GM19240 (cell line): ENCODE data around the gene TDP2.
"Not testable (repeated sequence)": the region's sequence is repeated elsewhere in the genome, so short reads cannot be mapped to it uniquely, and the experiment has no call there.

ENCODE experiments used
- DNase-seq: peaks from one replicate; pipeline ENCODE4 v3.0.0; 2011; ENCODE audit warnings: low spot score; ENCODE audit not compliant: insufficient read length

TDP2 gene

DNA sequence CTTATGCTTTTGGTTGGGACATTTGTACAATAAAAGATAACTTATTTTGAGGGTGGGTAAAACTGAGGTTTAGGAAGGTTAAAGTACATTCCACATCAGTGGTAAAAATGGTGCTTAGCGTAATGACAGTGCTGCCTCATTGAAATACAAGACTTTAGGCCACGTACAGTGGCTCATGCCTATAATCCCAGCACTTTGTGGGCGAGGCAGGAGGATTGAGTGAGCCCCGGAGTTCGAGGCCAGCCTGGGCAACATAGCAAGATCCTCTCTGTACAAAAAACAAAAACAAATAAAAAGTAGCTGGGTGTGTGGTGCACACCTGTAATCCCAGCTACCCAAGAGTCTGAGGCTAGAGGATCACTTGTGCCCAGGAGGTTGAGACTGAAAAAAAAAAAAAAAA, 18.4 kb downstream of the TDP2 start:
- DNase-seq = no peak

DNA sequence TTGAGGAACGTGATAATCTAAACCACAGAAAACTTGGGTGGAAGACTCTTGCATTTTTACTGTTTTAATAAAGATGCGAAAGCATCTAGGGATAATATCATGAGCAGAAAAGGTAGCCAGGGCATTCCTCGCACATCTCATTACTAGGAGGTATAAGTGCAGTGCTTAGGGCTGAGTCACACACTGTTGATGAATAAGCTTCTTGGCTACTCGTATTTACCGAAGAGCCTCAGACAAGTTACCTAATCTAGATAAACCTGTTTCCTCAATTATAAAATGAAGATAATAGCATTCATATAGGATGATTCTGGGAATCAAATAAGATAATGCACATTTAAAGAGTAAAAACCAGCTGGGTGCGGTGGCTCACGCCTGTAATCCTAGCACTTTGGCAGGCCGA, 19.9 kb downstream of the TDP2 start:
- no peak for DNase-seq

DNA sequence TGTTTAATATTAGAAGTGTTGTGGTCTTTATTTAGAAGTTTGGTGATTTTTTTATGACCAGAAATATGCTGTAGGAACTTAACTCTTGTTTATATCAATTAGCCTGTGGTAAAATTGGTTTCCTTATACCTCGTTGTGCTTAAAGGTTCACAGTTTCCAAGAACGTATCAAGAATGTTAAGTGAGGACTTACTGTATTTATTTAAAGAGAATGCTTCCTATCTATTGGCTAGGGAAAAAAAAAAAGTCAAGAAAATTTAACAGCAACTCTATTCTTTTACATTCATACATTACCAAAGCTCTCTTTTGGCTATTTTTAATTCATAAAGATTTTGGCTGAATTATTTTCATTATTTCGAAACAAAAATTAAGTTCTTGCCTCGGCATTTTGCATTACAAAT, 22.3 kb downstream of the TDP2 start:
- no peak for DNase-seq

DNA sequence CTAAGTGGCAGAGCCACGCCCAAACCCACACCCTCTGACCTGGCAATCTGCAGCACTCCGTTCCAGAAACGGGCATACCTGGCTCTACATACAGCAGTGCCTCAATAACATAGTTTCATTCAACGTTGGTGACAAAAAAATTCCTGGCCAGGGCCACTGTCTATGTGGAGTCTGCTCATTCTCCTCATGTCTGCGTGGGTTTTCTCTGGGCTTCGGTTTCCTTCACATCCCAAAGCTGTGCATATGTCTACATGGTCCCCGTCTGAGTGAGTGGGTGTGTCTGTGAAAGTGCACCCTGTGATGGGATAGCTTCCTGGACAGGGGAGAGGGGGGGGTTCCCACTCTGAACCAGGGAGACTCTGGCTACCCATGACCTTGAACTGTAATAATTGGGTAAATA, 22.8 kb downstream of the TDP2 start:
- no peak for DNase-seq

DNA sequence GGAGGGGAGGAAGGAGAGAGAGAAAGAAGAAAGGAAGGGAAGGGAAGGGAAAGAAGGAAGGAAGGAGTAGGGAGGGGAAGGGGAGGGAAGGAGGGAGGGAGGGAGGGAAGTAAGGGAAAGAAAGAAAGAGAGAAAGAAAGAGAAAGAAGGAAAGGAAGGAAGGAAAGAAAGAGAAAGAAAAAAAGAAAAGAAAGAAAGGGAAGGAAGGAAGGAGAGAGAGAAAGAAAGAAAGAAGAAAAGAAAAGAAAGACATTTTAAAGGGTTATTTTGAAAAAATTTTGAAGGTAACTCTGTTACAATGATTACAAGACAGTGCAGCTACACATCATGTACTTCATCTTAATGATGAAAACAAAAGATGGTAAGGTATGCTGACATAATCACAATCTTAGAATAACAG, 24.6 kb downstream of the TDP2 start:
- no peak for DNase-seq

DNA sequence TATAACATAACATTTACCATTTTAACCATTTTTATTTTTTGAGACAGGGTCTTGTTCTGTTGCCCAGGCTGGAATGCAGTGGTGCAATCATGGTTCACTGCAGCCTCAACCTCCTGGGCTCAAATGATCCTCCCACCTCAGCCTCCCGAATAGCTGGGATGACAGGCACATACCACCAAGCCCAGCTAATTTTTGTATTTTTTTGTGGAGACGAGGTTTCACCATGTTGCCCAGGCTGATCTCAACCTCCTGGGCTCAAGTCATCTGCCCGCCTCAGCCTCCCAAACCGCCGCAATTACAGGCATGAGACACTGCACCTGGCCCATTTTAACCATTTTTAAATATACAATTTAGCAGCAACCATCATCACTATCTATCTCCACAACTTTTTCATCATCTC, 26.1 kb downstream of the TDP2 start:
- DNase-seq = not testable (repeated sequence)

DNA sequence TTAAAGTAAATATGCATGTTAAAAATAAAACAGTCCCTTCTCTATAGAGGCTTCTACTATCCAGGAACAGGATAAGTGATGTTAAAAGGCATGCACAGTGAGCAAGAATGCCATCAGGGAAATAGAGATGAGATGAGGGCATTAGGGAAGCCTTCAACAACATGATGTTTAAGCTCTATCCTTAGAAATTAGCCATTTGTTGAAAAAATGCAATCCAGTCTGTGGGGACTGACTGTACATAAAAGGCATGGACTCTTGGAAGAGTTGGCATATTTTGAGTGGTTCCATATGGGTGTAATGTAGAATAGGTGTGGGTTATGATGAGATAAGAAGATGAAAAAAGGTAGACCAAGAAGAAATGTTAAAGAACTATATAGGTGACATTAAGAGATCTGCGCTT, 26.5 kb downstream of the TDP2 start:
- DNase-seq = no peak

DNA sequence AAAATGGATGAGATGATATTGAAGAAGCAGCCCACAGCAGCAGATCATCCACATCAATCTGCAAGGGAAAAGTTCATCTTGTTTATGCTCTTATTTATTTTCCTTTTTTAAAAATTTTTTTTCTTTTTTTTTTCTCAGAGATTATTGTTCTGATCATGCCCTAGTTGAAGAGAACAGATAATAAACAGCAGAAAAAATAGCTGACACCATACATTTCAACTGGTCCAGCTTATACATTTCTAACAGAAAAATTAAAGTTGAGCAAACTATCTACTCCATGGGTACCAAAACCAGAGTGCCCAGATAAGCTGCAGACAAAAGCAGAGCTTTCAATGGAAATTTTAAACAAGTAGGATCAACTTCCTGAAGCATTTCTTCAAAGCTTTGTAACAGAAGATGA, 30.0 kb downstream of the TDP2 start:
- no peak for DNase-seq

DNA sequence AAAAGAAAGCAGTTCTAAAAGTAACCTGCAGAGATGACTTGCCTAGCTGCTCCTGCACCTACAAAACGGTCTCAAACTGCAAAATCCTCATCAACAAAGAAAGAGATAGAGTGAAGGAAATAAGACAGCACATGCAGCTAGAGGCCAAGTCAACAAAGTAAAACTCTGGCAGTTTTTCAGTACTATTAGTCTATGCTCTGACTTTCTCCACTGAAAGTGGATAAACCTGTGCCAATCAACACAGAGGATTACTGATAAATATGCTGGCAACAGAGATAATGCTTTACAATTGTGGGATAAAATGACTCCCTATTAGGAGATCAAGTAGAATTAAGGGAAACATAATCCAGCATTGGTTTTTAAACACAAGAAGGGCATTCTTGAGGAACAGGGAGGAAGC, 34.1 kb downstream of the TDP2 start:
- no peak for DNase-seq

DNA sequence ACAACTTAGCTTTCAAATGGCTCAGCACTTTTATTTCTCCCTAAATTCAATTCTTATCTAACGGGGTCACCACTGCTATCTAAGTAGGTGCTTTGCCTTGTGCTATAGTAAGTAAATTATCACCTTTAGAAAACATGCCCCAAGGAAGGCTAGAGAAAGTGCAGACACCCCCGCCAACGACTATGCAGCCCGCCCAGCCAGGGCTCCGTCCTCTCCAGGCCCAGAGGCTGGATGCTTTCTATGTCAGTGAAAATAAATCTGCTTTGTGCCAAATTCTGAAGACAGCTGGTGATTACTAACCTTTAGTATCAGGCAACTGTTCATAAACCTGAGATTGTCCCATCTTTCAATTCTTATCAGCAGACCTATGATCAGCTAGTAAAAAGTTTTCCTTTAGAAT, 35.0 kb downstream of the TDP2 start:
- DNase-seq = no peak

DNA sequence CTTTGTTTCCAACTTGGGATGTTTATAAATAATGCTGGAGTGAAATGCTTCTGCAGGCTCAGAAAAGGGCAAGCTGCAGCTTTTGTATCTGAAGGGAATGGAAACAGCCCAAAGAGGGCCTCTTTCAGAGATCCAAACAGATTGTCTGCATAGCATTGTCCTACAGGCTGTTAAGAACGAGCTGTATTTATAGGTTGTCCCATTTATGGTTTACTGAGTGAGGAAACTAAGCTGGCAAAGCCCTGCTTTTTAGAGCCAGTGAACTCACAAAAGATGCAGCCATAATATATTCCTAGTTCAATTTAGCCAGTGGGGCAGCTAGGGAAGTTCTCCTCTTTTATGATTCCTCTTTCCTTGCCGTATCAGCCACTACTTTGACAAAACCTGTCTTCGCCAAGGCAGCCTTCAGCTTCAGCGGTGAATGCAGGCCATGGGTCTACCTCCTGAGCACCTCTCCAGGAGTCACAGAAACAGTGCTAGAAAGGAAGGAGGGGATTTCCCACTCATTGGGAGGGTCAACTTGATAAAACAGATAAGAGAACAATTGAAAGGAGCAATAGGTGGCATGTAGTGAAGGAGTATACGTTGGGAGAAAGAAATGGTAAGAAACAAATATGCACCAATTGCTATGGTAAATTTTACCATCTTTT, 35.7 kb downstream of the TDP2 start:
- no peak for DNase-seq

DNA sequence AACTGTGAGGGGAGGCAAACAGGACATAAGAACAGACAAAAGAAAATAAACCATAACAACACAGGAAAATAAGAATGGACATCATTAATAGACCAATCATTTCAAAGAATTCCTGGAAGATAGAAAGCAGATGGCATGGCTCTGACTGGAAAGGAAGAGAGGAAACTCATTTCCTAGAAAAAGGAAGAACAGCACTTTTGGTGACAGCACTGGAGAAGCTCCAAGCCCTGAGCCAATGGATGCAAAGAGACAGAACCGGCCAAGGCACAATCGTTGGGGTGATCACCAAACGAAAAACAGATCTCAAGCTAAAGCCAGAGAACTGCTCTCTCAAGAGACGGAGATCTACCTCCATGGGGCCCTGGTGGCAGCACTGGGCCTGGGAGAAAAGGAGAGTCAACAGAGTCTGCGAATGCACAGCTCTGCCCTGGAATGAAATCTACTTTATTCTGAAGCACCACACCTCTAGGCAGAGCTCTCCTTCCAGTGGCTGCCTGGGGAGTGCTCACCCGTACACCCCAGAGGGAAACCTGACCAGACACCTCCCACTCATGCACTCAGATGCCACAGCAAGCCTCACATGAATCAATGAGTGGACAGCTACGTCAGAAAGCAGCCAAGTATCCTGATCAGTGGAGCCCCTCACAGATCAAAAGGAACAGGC, 44.9 kb downstream of the TDP2 start:
- DNase-seq = no peak

DNA sequence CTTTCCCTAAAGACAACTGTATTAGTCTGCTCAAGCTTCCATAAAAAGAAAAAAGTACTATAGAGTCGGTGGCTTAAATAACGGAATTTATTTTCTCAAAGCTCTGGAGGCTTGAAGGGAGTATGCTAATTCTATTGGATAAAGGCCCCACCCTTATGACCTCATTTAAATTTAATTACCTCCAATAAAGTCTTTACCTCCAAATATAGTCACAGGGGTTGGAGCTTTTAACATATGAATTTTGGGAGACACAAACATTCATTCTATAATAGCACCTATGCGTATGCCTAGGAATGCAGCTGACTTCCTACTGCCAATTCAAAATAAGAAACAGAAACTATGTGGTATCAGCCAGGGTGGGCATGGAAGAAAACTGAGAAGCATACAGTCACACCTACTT, 46.1 kb downstream of the TDP2 start:
- DNase-seq = no peak

DNA sequence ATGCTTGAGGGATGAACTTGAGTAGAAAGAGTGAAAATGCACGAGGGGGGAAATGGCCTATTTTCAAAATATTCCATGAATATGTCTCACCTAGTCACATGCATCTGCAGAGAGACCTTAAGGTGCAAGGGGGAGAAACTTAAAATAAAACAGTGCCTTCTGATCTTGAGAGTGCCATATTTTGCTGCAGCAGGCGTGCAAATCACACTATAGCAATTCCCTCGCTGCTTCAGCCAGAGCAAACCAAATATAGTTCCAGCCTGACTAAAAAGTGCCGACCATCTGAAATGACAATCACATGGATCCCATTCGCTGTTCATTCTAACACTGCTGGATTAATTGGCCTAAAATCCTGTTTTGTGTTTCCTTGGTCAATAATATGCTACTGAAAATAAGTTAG, 47.0 kb downstream of the TDP2 start:
- DNase-seq = no peak

DNA sequence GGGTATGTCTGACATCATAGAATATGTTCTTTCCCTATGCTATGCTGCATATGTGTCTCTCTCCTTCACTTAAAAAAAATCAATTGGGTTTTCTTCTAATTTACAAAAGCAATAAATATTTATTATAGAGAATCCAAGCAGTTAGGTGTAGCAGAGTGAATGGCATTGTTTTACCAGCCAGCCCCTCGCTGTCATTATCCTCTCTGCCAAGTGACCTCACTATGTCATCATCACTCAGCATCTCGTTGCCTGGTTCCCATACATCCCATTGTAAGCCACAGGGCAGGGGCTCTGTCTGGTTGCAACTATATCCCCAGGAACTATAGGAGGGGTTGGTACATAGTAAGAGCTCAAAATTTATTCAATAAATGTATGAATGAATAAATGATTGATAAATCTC, 52.1 kb downstream of the TDP2 start:
- DNase-seq = no peak

DNA sequence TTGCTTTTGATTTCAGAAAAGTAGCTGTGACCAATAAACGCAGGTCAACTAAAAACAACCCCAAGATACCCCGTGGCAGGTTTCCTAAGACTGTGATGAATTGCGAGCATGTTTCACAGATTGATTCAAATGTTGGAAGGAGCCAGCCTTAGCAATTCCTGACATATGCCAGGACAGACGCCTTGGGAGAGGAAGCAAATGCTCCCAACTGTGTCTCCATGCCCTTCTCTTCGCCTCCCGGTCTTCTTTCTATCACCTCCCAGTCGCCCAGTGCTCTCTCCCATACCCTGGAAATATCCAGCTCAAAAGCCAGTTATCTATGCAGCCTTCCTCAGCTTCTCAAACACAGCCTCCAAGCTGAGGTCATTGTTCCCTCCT, 52.7 kb downstream of the TDP2 start:
- DNase-seq = no peak

DNA sequence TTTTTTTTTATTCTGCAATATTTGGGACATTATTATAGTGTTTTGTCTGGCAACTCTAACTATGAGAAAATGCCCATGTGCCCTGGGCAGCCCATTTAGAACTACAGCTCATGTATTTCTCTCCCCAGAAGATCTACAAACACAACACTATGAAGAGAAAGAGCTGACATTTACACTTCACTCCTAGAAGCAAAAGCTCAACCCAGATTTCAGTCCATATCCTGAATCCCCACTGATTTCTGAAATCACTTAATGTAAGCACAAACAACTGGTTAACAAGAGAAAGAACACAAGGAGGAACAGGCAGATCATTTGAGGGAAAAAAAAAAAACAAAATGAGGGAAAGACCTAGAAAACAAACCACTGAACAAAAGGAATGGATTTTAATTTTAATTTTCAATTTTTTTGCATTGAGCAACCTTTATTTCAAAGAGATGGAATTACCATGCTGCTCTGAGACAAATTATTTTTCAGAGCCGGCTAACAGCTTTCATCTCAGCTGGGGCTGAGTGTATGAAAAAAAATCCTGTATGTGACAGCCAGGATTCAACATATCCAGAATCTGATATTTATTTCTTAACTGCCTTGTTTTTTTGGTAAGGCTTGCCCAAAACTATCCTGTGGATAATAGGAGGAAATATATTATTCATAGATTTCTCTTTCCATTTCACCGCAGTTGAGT, 53.2 kb downstream of the TDP2 start:
- no peak for DNase-seq

DNA sequence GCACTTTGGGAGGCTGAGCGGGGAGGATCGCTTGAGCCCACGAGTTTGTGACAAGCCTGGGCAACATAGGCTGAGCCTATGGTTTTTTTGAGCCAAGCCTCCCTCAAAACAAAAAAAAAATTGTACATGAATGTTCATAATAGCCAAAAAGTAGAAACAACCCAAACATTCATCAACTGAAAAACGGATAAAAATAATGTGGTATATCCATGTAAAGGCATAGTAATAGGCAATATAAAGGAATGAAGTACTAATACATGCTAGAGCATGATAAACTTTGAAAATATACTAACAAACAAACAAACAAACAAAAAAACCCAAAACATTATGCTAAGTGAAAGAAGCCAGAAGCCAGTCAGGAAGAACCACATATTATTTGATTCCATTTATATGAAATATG, 56.0 kb downstream of the TDP2 start:
- DNase-seq = no peak

DNA sequence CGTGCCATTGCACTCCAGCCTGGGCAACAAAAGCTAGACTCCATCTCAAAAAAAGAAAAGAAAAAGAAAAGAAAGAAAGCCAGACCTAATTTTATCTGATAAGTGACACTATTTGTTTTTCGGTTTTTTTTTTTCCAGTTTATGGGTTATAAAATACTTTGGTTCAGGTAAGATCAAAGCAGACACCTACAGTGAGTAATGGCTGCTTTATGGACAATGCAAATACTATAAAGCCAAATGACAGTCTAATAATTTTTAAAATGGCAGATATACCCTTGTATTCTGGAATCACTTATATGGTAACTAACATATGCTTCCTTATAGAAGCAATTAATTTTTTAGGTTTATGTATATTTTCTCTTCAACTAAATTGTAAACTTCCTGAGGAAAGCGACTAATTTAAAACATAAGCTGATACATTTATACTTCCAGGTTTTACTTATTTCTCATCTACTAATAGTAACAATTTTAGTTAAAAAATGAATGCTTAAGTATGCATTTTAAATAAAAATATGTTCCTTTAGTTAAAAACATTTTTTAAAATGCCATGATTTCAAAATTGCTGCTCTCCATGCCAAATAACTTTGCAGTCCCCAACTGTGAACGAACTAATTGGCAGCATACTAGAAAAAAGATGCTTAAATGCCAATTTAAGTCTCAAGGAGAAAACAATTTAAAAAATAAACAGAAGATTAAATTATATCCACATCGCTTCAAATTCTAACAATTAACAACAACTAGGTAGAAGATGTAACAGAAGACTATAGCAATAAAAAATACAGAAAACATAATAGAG, 59.2 kb downstream of the TDP2 start:
- DNase-seq = no peak

DNA sequence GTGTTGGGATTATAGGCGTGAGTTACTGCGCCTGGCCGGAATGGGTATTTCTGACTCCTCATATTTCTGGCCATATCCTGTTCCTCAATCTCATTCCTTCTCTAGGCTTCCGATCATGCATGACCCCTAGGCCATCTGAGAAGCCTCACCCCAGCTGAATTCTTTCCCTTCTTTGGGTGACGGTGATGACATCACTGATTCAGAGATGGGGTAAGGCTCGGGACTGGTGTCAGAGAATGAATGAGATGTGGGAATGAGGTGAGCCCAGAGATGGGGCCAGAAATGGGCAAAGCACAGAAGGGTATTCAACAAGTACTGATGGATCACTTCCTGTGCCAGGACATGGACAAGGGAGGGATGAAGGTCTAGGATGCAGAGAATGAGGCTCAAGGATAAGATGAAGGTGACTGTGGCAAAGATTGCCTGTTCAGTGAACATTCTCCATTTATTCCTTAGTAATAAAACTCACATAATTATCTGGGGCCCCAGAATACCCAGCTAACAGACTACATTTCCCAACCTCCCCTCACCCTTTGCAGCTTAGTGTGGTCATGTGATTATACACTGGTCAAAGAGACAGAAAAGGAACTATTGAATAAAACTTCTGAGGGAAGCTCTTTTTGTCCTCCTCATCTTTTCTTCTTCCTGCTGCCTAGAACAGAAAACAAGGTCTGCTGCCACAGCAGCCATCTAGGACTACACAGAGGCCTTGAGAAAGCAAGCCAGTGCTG, 60.3 kb downstream of the TDP2 start:
- DNase-seq = no peak

DNA sequence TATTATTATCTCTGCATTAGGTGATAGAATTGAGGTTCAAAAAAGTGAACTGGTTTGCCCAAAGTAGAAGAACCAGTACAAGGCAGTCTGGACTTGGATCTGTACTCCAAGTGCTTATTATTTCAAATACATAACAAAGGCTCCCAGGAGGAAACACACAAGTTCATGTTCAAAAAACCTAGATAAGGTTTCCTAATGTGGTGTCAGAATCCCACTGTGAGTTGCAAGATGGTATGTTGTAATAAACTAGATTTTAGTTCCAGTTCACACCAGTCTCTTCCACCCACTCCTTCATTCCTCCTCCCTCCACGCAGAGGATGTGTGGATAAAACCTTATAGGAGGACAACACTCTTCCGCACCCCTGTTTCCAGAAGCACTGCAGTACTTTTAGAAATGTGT, 63.5 kb downstream of the TDP2 start:
- no peak for DNase-seq

DNA sequence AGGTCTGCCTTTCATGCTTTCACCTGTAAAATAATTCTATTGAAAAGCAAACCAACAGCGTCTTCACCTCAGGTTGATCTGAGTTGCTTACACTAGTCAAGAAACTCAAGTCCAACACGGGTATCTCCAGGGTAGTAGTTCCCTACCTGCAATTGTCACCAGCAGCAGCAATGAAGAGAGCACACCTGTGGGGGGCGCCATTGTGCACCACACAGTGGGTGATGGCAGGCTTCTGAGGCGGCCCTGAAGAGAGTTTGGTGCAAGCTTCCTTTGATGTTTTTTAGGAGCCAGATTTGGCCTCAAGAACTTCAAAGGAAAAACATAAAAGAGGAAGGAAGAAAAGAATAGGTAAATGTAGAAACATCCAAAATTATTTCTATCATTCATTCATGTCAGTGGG, 65.8 kb downstream of the TDP2 start:
- no peak for DNase-seq
